Fibroblast of skin of back (primary cell): Measurements from ENCODE around the gene NGF.
A peak's percentile ranks its signal among the peaks of the same experiment; 100 is the strongest.

Experiments used
- DNase-seq: peaks from one replicate; pipeline ENCODE4 v3.0.0-alpha.2; 2013

NGF gene

GRCh38 chr1:115308969-115309368 is 29.1 kb downstream of the NGF start:
- no peak for DNase-seq

GRCh38 chr1:115307661-115308060 is 30.4 kb downstream of the NGF start:
- no peak for DNase-seq

- DNase-seq, result no peak
These were observed 31.9 kb downstream of the NGF start for GRCh38 chr1:115306146-115306545.

GRCh38 chr1:115303364-115303763 is 34.7 kb downstream of the NGF start:
- no peak for DNase-seq

GRCh38 chr1:115302390-115302961 is 35.6 kb downstream of the NGF start:
- peak; percentile 89 for DNase-seq

- no peak for DNase-seq
These were observed 36.5 kb downstream of the NGF start for GRCh38 chr1:115301438-115302020.

- peak; percentile 86 for DNase-seq
These were observed 37.8 kb downstream of the NGF start for GRCh38 chr1:115300087-115300876.

GRCh38 chr1:115299266-115299665 is 38.8 kb downstream of the NGF start:
- DNase-seq, result no peak

- DNase-seq, result peak; percentile 57
These were observed 41.1 kb downstream of the NGF start for GRCh38 chr1:115296981-115297380.

GRCh38 chr1:115295904-115296696 is 41.9 kb downstream of the NGF start:
- peak; percentile 54 for DNase-seq

- DNase-seq, result peak; percentile 63
These were observed 44.1 kb downstream of the NGF start for GRCh38 chr1:115293899-115294298.

GRCh38 chr1:115293006-115293405 is 45.0 kb downstream of the NGF start:
- DNase-seq, result no peak

- no peak for DNase-seq
These were observed 46.3 kb downstream of the NGF start for GRCh38 chr1:115291741-115292140.

GRCh38 chr1:115289940-115290339 is 48.1 kb downstream of the NGF start:
- DNase-seq, result no peak

GRCh38 chr1:115288591-115289198 is 49.4 kb downstream of the NGF start:
- no peak for DNase-seq

- no peak for DNase-seq
These were observed 51.4 kb downstream of the NGF start for GRCh38 chr1:115286431-115287205.

- no peak for DNase-seq
These were observed 53.8 kb downstream of the NGF start for GRCh38 chr1:115284209-115284608.

- DNase-seq, result no peak
These were observed 54.3 kb downstream of the NGF start for GRCh38 chr1:115283681-115284146.

- no peak for DNase-seq
These were observed 54.8 kb downstream of the NGF start for GRCh38 chr1:115283249-115283648.

GRCh38 chr1:115282807-115283208 is 55.2 kb downstream of the NGF start:
- DNase-seq, result no peak

- DNase-seq, result no peak
These were observed 56.9 kb downstream of the NGF start for GRCh38 chr1:115281143-115281542.

- DNase-seq, result peak; percentile 80
These were observed 58.0 kb downstream of the NGF start for GRCh38 chr1:115280064-115280463.
